SK-N-SH treated with all-trans-retinoic acid at 6 μM for 48 hours (cell line): ENCODE measurements around the gene PPP4R1.
"Not testable (repeated sequence)": the region's sequence is repeated elsewhere in the genome, so short reads cannot be mapped to it uniquely, and the experiment has no call there.

ENCODE experiments used
- ATAC-seq: fragments of 200-7000 bp; cut with Tn5 transposase; 3 replicates; pipeline ENCODE4 v1.9.1; 2020; ENCODE audit warnings: mild to moderate bottlenecking, moderate library complexity
- ARNTL ChIP-seq: fragments of 450-650 bp; formaldehyde crosslinking; IDR thresholded peaks from 2 replicates; pipeline ENCODE4 v1.5.0; 2020; ENCODE audit warnings: low read depth, mild to moderate bottlenecking, moderate library complexity, borderline replicate concordance
- BACH2 ChIP-seq: fragments of 250-450 bp; sonication (Bioruptor Pico); IDR thresholded peaks from 2 replicates; pipeline ENCODE4 v1.9.0; 2021; ENCODE audit warnings: mild to moderate bottlenecking, borderline replicate concordance
- CSDC2 ChIP-seq: fragments of 250-450 bp; sonication (Bioruptor Pico); IDR thresholded peaks from 2 replicates; pipeline ENCODE4 v1.5.0; 2020; ENCODE audit warnings: mild to moderate bottlenecking, moderate library complexity
- ESRRG ChIP-seq: fragments of 250-450 bp; sonication (Bioruptor Pico); IDR thresholded peaks from 2 replicates; pipeline ENCODE4 v1.6.1; 2021; ENCODE audit warnings: mild to moderate bottlenecking
- GLIS3 ChIP-seq: fragments of 250-450 bp; sonication (Bioruptor Pico); IDR thresholded peaks from 2 replicates; pipeline ENCODE4 v1.5.0; 2020; ENCODE audit warnings: mild to moderate bottlenecking, moderate library complexity
- ISL1 ChIP-seq: fragments of 250-450 bp; sonication (Bioruptor Pico); IDR thresholded peaks from 2 replicates; pipeline ENCODE4 v2.1.2; 2022; ENCODE audit warnings: mild to moderate bottlenecking, moderate library complexity
- OSR1 ChIP-seq: fragments of 250-450 bp; sonication (Bioruptor Pico); IDR thresholded peaks from 2 replicates; pipeline ENCODE4 v1.8.0; 2022; ENCODE audit warnings: moderate library complexity, mild to moderate bottlenecking, inconsistent platforms
- POU6F1 ChIP-seq: fragments of 250-450 bp; sonication (Bioruptor Pico); IDR thresholded peaks from 2 replicates; pipeline ENCODE4 v1.8.0; 2021; ENCODE audit warnings: low read depth, mild to moderate bottlenecking, moderate library complexity, borderline replicate concordance
- PPARA ChIP-seq: fragments of 250-450 bp; sonication (Bioruptor Pico); IDR thresholded peaks from 2 replicates; pipeline ENCODE4 v1.5.0; 2020; ENCODE audit warnings: mild to moderate bottlenecking, borderline replicate concordance
- RARB ChIP-seq: fragments of 250-450 bp; sonication (Bioruptor Pico); IDR thresholded peaks from 2 replicates; pipeline ENCODE4 v1.8.0; 2021; ENCODE audit warnings: mild to moderate bottlenecking, moderate library complexity
- SNAI2 ChIP-seq: fragments of 250-450 bp; sonication (Bioruptor Pico); IDR thresholded peaks from 2 replicates; pipeline ENCODE4 v1.5.0; 2020; ENCODE audit warnings: mild to moderate bottlenecking, moderate library complexity
- TCF4 ChIP-seq: fragments of 250-450 bp; sonication (Bioruptor Pico); IDR thresholded peaks from 2 replicates; pipeline ENCODE4 v1.8.0; 2021; ENCODE audit warnings: mild to moderate bottlenecking, moderate library complexity, borderline replicate concordance
- ZC3H10 ChIP-seq: fragments of 250-450 bp; sonication (Bioruptor Pico); IDR thresholded peaks from 2 replicates; pipeline ENCODE4 v1.5.1; 2021; ENCODE audit warnings: mild to moderate bottlenecking, moderate library complexity
- ZFP3 ChIP-seq: fragments of 250-450 bp; sonication (Bioruptor Pico); IDR thresholded peaks from 2 replicates; pipeline ENCODE4 v1.5.0; 2020; ENCODE audit warnings: mild to moderate bottlenecking, moderate library complexity
- ZFP30 ChIP-seq: fragments of 450-650 bp; formaldehyde crosslinking; IDR thresholded peaks from 2 replicates; pipeline ENCODE4 v1.5.0; 2022; ENCODE audit warnings: mild to moderate bottlenecking, moderate library complexity
- ZNF565 ChIP-seq: fragments of 450-650 bp; formaldehyde crosslinking; conservative IDR thresholded peaks from 2 replicates; pipeline ENCODE4 v1.5.0; 2020; ENCODE audit warnings: low read depth, mild to moderate bottlenecking, moderate library complexity
- ZNF70 ChIP-seq: fragments of 450-650 bp; formaldehyde crosslinking; IDR thresholded peaks from 2 replicates; pipeline ENCODE4 v1.5.0; 2020; ENCODE audit warnings: mild to moderate bottlenecking, moderate library complexity
- ZNF8 ChIP-seq: fragments of 450-650 bp; formaldehyde crosslinking; IDR thresholded peaks from 2 replicates; pipeline ENCODE4 v1.5.0; 2020; ENCODE audit warnings: mild to moderate bottlenecking, moderate library complexity
- TF ChIP-seq, protein P1 (sequence below): fragments of 250-450 bp; sonication (Bioruptor Pico); IDR thresholded peaks from 2 replicates; pipeline ENCODE4 v1.5.1; 2020; ENCODE audit warnings: low read depth, mild to moderate bottlenecking, moderate library complexity
- TF ChIP-seq, protein P2 (sequence below): fragments of 250-450 bp; sonication (Bioruptor Pico); IDR thresholded peaks from 2 replicates; pipeline ENCODE4 v1.5.1; 2021; ENCODE audit warnings: mild to moderate bottlenecking, moderate library complexity
- TF ChIP-seq, protein P3 (sequence below): fragments of 250-450 bp; sonication (Bioruptor Pico); IDR thresholded peaks from 2 replicates; pipeline ENCODE4 v1.8.0; 2020; ENCODE audit warnings: mild to moderate bottlenecking, moderate library complexity, borderline replicate concordance

Gene PPP4R1

GRCh38 chr18:9609190-9609589 is 5.2 kb downstream of the PPP4R1 start (continued):
- TF ChIP-seq POU6F1 (CRISPR knock-in tag): no peak
- TF ChIP-seq GLIS3 (CRISPR knock-in tag): no peak
- TF ChIP-seq SNAI2 (CRISPR knock-in tag): no peak
- no peak for TF ChIP-seq ZFP3

DNA sequence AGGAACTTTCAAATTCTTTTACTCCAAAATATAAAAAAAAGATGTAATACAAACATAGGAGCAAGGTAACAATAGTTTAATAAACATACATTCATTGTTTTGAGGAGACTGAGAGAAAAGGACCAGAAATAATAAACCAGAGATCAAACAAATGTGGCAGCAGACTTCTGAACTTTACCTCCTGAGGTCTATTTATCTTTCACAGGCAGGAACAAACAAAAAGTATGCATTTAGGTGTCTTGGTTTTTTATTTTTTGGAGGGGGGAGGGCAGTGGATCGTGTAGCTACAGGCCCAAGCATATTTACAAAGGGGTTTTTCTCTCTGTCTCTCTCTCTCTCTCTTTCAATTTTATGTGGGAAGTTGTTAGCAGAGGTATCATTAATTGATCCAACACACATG is 5.6 kb downstream of the PPP4R1 start:
- no peak for TF ChIP-seq CSDC2 (CRISPR knock-in tag)
- no peak for TF ChIP-seq ZFP30 (CRISPR knock-in tag)
- no peak for TF ChIP-seq SNAI2 (CRISPR knock-in tag)
- no peak for TF ChIP-seq PPARA (CRISPR knock-in tag)
- TF ChIP-seq, protein P1, sequence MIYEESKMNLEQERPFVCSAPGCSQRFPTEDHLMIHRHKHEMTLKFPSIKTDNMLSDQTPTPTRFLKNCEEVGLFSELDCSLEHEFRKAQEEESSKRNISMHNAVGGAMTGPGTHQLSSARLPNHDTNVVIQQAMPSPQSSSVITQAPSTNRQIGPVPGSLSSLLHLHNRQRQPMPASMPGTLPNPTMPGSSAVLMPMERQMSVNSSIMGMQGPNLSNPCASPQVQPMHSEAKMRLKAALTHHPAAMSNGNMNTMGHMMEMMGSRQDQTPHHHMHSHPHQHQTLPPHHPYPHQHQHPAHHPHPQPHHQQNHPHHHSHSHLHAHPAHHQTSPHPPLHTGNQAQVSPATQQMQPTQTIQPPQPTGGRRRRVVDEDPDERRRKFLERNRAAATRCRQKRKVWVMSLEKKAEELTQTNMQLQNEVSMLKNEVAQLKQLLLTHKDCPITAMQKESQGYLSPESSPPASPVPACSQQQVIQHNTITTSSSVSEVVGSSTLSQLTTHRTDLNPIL (CRISPR knock-in tag): no peak
- no peak for TF ChIP-seq OSR1
- TF ChIP-seq, protein P2, sequence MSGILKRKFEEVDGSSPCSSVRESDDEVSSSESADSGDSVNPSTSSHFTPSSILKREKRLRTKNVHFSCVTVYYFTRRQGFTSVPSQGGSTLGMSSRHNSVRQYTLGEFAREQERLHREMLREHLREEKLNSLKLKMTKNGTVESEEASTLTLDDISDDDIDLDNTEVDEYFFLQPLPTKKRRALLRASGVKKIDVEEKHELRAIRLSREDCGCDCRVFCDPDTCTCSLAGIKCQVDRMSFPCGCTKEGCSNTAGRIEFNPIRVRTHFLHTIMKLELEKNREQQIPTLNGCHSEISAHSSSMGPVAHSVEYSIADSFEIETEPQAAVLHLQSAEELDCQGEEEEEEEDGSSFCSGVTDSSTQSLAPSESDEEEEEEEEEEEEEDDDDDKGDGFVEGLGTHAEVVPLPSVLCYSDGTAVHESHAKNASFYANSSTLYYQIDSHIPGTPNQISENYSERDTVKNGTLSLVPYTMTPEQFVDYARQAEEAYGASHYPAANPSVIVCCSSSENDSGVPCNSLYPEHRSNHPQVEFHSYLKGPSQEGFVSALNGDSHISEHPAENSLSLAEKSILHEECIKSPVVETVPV: no peak
- no peak for TF ChIP-seq ISL1
- no peak for TF ChIP-seq ZNF565 (CRISPR knock-in tag)
- no peak for TF ChIP-seq ZFP3
- TF ChIP-seq ESRRG (CRISPR knock-in tag): no peak
- no peak for TF ChIP-seq GLIS3 (CRISPR knock-in tag)
- no peak for TF ChIP-seq POU6F1 (CRISPR knock-in tag)
- TF ChIP-seq RARB (CRISPR knock-in tag): no peak

DNA sequence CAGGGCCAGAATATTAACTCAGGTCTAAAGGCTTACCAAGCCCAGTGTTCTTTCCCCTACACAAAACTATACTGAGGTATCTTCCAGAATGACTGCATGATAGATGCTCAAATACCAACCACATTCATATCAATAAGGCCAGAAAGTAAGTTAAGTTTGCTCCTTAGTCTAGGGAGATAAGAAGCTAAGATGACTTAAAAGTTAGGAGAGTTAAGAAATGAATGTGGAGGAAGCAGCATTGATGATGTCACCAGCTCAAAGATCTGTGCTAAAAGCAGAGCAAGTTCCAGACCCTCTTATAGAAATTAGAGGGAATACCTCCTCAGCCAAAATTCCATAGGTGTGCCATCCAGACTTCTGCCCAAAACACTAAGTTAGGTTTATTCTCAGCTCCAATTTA is 6.1 kb downstream of the PPP4R1 start:
- ATAC-seq: no peak
- TF ChIP-seq ZNF565 (CRISPR knock-in tag) (no peak), ZFP3 (no peak), TCF4 (CRISPR knock-in tag) (no peak)
- TF ChIP-seq, protein P2: no peak

More for the DNA sequence above, 5.6 kb downstream of the PPP4R1 start:
- no peak for ATAC-seq

DNA sequence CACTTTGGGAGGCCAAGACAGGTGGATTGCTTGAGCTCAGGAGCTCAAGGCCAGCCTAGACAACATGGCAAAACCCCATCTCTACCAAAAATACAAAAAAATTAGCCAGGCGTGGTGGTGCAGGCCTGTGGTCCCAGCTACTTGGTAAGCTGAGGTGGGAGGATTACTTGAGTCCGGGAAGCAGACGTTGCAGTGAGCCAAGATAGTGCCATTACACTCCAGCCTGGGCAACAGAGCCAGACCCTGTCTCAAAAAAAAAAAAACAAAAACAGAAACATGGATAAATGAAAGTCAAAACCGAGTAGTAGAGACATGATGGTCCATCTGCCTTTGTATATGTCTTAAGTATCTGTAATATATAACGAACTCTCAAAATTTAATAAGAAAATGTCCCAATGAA is 7.2 kb downstream of the PPP4R1 start:
- not testable (repeated sequence) for ATAC-seq

GRCh38 chr18:9606039-9606438 is 8.3 kb downstream of the PPP4R1 start:
- no peak for TF ChIP-seq BACH2
- TF ChIP-seq RARB (CRISPR knock-in tag): no peak
- no peak for TF ChIP-seq ZNF70 (CRISPR knock-in tag)
- no peak for TF ChIP-seq ZNF8 (CRISPR knock-in tag)
- TF ChIP-seq, protein P3, sequence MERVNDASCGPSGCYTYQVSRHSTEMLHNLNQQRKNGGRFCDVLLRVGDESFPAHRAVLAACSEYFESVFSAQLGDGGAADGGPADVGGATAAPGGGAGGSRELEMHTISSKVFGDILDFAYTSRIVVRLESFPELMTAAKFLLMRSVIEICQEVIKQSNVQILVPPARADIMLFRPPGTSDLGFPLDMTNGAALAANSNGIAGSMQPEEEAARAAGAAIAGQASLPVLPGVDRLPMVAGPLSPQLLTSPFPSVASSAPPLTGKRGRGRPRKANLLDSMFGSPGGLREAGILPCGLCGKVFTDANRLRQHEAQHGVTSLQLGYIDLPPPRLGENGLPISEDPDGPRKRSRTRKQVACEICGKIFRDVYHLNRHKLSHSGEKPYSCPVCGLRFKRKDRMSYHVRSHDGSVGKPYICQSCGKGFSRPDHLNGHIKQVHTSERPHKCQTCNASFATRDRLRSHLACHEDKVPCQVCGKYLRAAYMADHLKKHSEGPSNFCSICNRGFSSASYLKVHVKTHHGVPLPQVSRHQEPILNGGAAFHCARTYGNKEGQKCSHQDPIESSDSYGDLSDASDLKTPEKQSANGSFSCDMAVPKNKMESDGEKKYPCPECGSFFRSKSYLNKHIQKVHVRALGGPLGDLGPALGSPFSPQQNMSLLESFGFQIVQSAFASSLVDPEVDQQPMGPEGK (CRISPR knock-in tag): no peak
- TF ChIP-seq SNAI2 (CRISPR knock-in tag): no peak
- TF ChIP-seq, protein P2: no peak
- no peak for TF ChIP-seq CSDC2 (CRISPR knock-in tag)
- TF ChIP-seq ZFP3: no peak
- TF ChIP-seq ARNTL (CRISPR knock-in tag): no peak
- TF ChIP-seq ZC3H10 (CRISPR knock-in tag): no peak
- TF ChIP-seq TCF4 (CRISPR knock-in tag): no peak
- TF ChIP-seq ISL1: no peak
- TF ChIP-seq, protein P1 (CRISPR knock-in tag): no peak
- no peak for TF ChIP-seq ESRRG (CRISPR knock-in tag)
- TF ChIP-seq PPARA (CRISPR knock-in tag): no peak
- ATAC-seq: no peak
